Measurements from ENCODE around the gene ATP11A.
A peak's percentile ranks its signal among the peaks of the same experiment; 100 is the strongest.

The ATP11A gene

GRCh38 chr13:112776971-112777370 is 87.1 kb downstream of the ATP11A start:
- H3K27me3 ChIP-seq (replicated peaks; ENCODE audit: control insufficient read depth, insufficient read depth, low read length) = no peaks in the 10 kb centered on the region
- H3K4me3 ChIP-seq (ENCODE audit: low read length) = no peak overlapping the region
- no peak for DNase-seq (ENCODE audit: low read depth)
- H3K36me3 ChIP-seq (ENCODE audit: control insufficient read depth, insufficient read depth, low read length, severe bottlenecking) = no peaks in the 10 kb centered on the region
- H3K9me3 ChIP-seq (ENCODE audit: control insufficient read depth, low read length) = no peaks in the 10 kb centered on the region
- no peak overlapping the region for H3K9ac ChIP-seq (ENCODE audit: low read length)
- no peaks in the 10 kb centered on the region for H3K4me1 ChIP-seq (ENCODE audit: control insufficient read depth, insufficient read depth, low read length)

- Histone ChIP-seq H3K36me3 (ENCODE audit: control insufficient read depth, insufficient read depth, low read length, severe bottlenecking) (no peaks in the 10 kb centered on the region), H3K9ac (ENCODE audit: low read length) (no peak overlapping the region), H3K4me3 (ENCODE audit: low read length) (no peak overlapping the region), H3K9me3 (ENCODE audit: control insufficient read depth, low read length) (no peaks in the 10 kb centered on the region), H3K27me3 (replicated peaks; ENCODE audit: control insufficient read depth, insufficient read depth, low read length) (no peaks in the 10 kb centered on the region), H3K4me1 (ENCODE audit: control insufficient read depth, insufficient read depth, low read length) (no peaks in the 10 kb centered on the region)
- no peak for DNase-seq (ENCODE audit: low read depth)
These were observed 88.0 kb downstream of the ATP11A start for GRCh38 chr13:112777637-112778406.

- Histone ChIP-seq H3K9me3 (ENCODE audit: control insufficient read depth, low read length) (no peaks in the 10 kb centered on the region), H3K9ac (ENCODE audit: low read length) (no peak overlapping the region), H3K4me1 (ENCODE audit: control insufficient read depth, insufficient read depth, low read length) (peaks cover 6% of the 10 kb centered on the region), H3K36me3 (ENCODE audit: control insufficient read depth, insufficient read depth, low read length, severe bottlenecking) (no peaks in the 10 kb centered on the region), H3K27me3 (replicated peaks; ENCODE audit: control insufficient read depth, insufficient read depth, low read length) (no peaks in the 10 kb centered on the region), H3K4me3 (ENCODE audit: low read length) (no peak overlapping the region)
- peak; percentile 34 for DNase-seq (ENCODE audit: low read depth)
These were observed 90.2 kb downstream of the ATP11A start for GRCh38 chr13:112779856-112780604.

GRCh38 chr13:112781287-112781686 is 91.4 kb downstream of the ATP11A start:
- H3K9me3 ChIP-seq (ENCODE audit: control insufficient read depth, low read length) = no peaks in the 10 kb centered on the region
- DNase-seq (ENCODE audit: low read depth) = no peak

GRCh38 chr13:112781881-112782361 is 92.1 kb downstream of the ATP11A start:
- Histone ChIP-seq H3K9me3 (ENCODE audit: control insufficient read depth, low read length) (no peaks in the 10 kb centered on the region), H3K36me3 (ENCODE audit: control insufficient read depth, insufficient read depth, low read length, severe bottlenecking) (no peaks in the 10 kb centered on the region), H3K9ac (ENCODE audit: low read length) (no peak overlapping the region), H3K27me3 (replicated peaks; ENCODE audit: control insufficient read depth, insufficient read depth, low read length) (no peaks in the 10 kb centered on the region), H3K4me3 (ENCODE audit: low read length) (no peak overlapping the region), H3K4me1 (ENCODE audit: control insufficient read depth, insufficient read depth, low read length) (peaks cover 6% of the 10 kb centered on the region)
- no peak for DNase-seq (ENCODE audit: low read depth)

More at GRCh38 chr13:112781287-112781686, 91.4 kb downstream of the ATP11A start:
- Histone ChIP-seq H3K9ac (ENCODE audit: low read length) (no peak overlapping the region), H3K36me3 (ENCODE audit: control insufficient read depth, insufficient read depth, low read length, severe bottlenecking) (no peaks in the 10 kb centered on the region), H3K4me3 (ENCODE audit: low read length) (no peak overlapping the region), H3K4me1 (ENCODE audit: control insufficient read depth, insufficient read depth, low read length) (peaks cover 6% of the 10 kb centered on the region), H3K27me3 (replicated peaks; ENCODE audit: control insufficient read depth, insufficient read depth, low read length) (no peaks in the 10 kb centered on the region)

GRCh38 chr13:112782429-112783010 is 92.7 kb downstream of the ATP11A start:
- Histone ChIP-seq H3K4me1 (ENCODE audit: control insufficient read depth, insufficient read depth, low read length) (peaks cover 6% of the 10 kb centered on the region), H3K4me3 (ENCODE audit: low read length) (no peak overlapping the region), H3K27me3 (replicated peaks; ENCODE audit: control insufficient read depth, insufficient read depth, low read length) (no peaks in the 10 kb centered on the region), H3K36me3 (ENCODE audit: control insufficient read depth, insufficient read depth, low read length, severe bottlenecking) (no peaks in the 10 kb centered on the region), H3K9ac (ENCODE audit: low read length) (no peak overlapping the region), H3K9me3 (ENCODE audit: control insufficient read depth, low read length) (no peaks in the 10 kb centered on the region)
- DNase-seq (ENCODE audit: low read depth) = no peak

GRCh38 chr13:112783135-112783977 is 93.5 kb downstream of the ATP11A start:
- no peak overlapping the region for H3K9ac ChIP-seq (ENCODE audit: low read length)
- DNase-seq (ENCODE audit: low read depth) = no peak
- no peaks in the 10 kb centered on the region for H3K27me3 ChIP-seq (replicated peaks; ENCODE audit: control insufficient read depth, insufficient read depth, low read length)

GRCh38 chr13:112783978-112784371 is 94.1 kb downstream of the ATP11A start:
- Histone ChIP-seq H3K4me1 (ENCODE audit: control insufficient read depth, insufficient read depth, low read length) (peaks cover 6% of the 10 kb centered on the region), H3K9me3 (ENCODE audit: control insufficient read depth, low read length) (no peaks in the 10 kb centered on the region), H3K9ac (ENCODE audit: low read length) (no peak overlapping the region), H3K4me3 (ENCODE audit: low read length) (no peak overlapping the region), H3K36me3 (ENCODE audit: control insufficient read depth, insufficient read depth, low read length, severe bottlenecking) (no peaks in the 10 kb centered on the region), H3K27me3 (replicated peaks; ENCODE audit: control insufficient read depth, insufficient read depth, low read length) (no peaks in the 10 kb centered on the region)
- DNase-seq (ENCODE audit: low read depth) = no peak

More at GRCh38 chr13:112783135-112783977, 93.5 kb downstream of the ATP11A start:
- Histone ChIP-seq H3K4me3 (ENCODE audit: low read length) (no peak overlapping the region), H3K4me1 (ENCODE audit: control insufficient read depth, insufficient read depth, low read length) (peaks cover 6% of the 10 kb centered on the region), H3K36me3 (ENCODE audit: control insufficient read depth, insufficient read depth, low read length, severe bottlenecking) (no peaks in the 10 kb centered on the region), H3K9me3 (ENCODE audit: control insufficient read depth, low read length) (no peaks in the 10 kb centered on the region)

GRCh38 chr13:112784811-112785482 is 95.1 kb downstream of the ATP11A start:
- H3K36me3 ChIP-seq (ENCODE audit: control insufficient read depth, insufficient read depth, low read length, severe bottlenecking) = no peaks in the 10 kb centered on the region
- no peak for DNase-seq (ENCODE audit: low read depth)
- H3K9ac ChIP-seq (ENCODE audit: low read length) = no peak overlapping the region
- no peaks in the 10 kb centered on the region for H3K27me3 ChIP-seq (replicated peaks; ENCODE audit: control insufficient read depth, insufficient read depth, low read length)
- H3K4me1 ChIP-seq (ENCODE audit: control insufficient read depth, insufficient read depth, low read length) = peaks cover 6% of the 10 kb centered on the region
- H3K9me3 ChIP-seq (ENCODE audit: control insufficient read depth, low read length) = no peaks in the 10 kb centered on the region
- H3K4me3 ChIP-seq (ENCODE audit: low read length) = no peak overlapping the region

GRCh38 chr13:112785483-112785856 is 95.6 kb downstream of the ATP11A start:
- H3K36me3 ChIP-seq (ENCODE audit: control insufficient read depth, insufficient read depth, low read length, severe bottlenecking) = no peaks in the 10 kb centered on the region
- no peaks in the 10 kb centered on the region for H3K9me3 ChIP-seq (ENCODE audit: control insufficient read depth, low read length)
- DNase-seq (ENCODE audit: low read depth) = no peak
- H3K4me3 ChIP-seq (ENCODE audit: low read length) = no peak overlapping the region
- no peak overlapping the region for H3K9ac ChIP-seq (ENCODE audit: low read length)
- peaks cover 6% of the 10 kb centered on the region for H3K4me1 ChIP-seq (ENCODE audit: control insufficient read depth, insufficient read depth, low read length)
- H3K27me3 ChIP-seq (replicated peaks; ENCODE audit: control insufficient read depth, insufficient read depth, low read length) = no peaks in the 10 kb centered on the region
